T-cell (primary cell): ENCODE measurements around the gene HECTD3. TPM values are rescaled to one million over a fixed set of nuclear protein-coding genes. Genes with fewer than 3 reads are reported as not detected.
A peak's percentile ranks its signal among the peaks of the same experiment; 100 is the strongest.

Experiments
- ATAC-seq, 4 experiments: fragments of 200-7000 bp in 3 of 4; fragments of 150-1000 bp in 1 of 4; cut with Tn5 transposase; replicated peaks in 1 of 4; 1 replicate in 3 of 4; 2 replicates in 1 of 4; pipeline ENCODE4 v1.10.0; 2021; ENCODE audit warnings: moderate library complexity in 3 of 4, mild to moderate bottlenecking in 2 of 4, moderate number of reproducible peaks in 1 of 4
- CTCF ChIA-PET, 2 donors: fragments of 300-600 bp; sonication (Branson Sonifier 250); formaldehyde crosslinking; loops; one replicate each; lab custom pipeline; 2022; ENCODE audit warnings: antibody characterized with exemption in 2 of 2; lab: Charles Lee
- POLR2A ChIA-PET, 2 donors: fragments of 300-600 bp; sonication (Branson Sonifier 250); formaldehyde crosslinking; loops; one replicate each; lab custom pipeline; 2022; ENCODE audit warnings: antibody characterized with exemption in 2 of 2; lab: Charles Lee
- DNase-seq, 35 experiments: peaks; one replicate each; pipeline versions ENCODE4 v3.0.0 to v3.0.0-alpha.2; 2013 to 2023
- H3K27ac ChIP-seq: one replicate; pipeline ENCODE4 v1.5.1; 2013; ENCODE audit warnings: low read length
- H3K27me3 ChIP-seq, 2 experiments: replicated peaks in 1 of 2; 1 replicate in 1 of 2; 2 replicates in 1 of 2; pipeline versions ENCODE4 v1.6.1 to v1.7.0; 2013; ENCODE audit warnings: low read length in 1 of 2, mixed read lengths in 1 of 2; ENCODE audit not compliant: control insufficient read depth in 2 of 2, insufficient read depth in 2 of 2; ENCODE audit errors: extremely low read depth in 1 of 2
- H3K36me3 ChIP-seq, 2 donors: 1 replicate in 1 of 2; 2 replicates in 1 of 2; pipeline versions ENCODE4 v1.6.1 to v1.7.0; 2013; ENCODE audit warnings: low read length in 1 of 2; ENCODE audit not compliant: control insufficient read depth in 2 of 2, insufficient read depth in 1 of 2; ENCODE audit errors: extremely low read depth in 1 of 2
- H3K4me1 ChIP-seq, 2 experiments: 1 replicate in 1 of 2; 2 replicates in 1 of 2; pipeline versions ENCODE4 v1.6.1 to v1.7.0; 2013; ENCODE audit warnings: low read length in 2 of 2, mixed read lengths in 1 of 2; ENCODE audit not compliant: insufficient read depth in 2 of 2, control insufficient read depth in 1 of 2; ENCODE audit errors: extremely low read depth in 1 of 2
- H3K4me3 ChIP-seq, 2 donors: 1 replicate in 1 of 2; 2 replicates in 1 of 2; pipeline versions ENCODE4 v1.5.1 to v1.7.0; 2013; ENCODE audit warnings: mild to moderate bottlenecking in 2 of 2, low read length in 1 of 2, moderate library complexity in 1 of 2; ENCODE audit not compliant: control insufficient read depth in 1 of 2; ENCODE audit errors: extremely low read depth in 1 of 2
- H3K9me3 ChIP-seq: 2 replicates; pipeline ENCODE4 v1.7.0; 2013
- H3K27ac Mint-ChIP-seq, 2 donors: one replicate each; pipeline ENCODE4 v1.8.0; 2020 to 2021; ENCODE audit warnings: mild to moderate bottlenecking in 2 of 2, mixed read lengths in 2 of 2
- H3K27me3 Mint-ChIP-seq, 2 donors: one replicate each; pipeline ENCODE4 v1.8.0; 2021 to 2022; ENCODE audit warnings: mixed read lengths in 2 of 2
- H3K36me3 Mint-ChIP-seq: one replicate; pipeline ENCODE4 v1.8.0; 2021; ENCODE audit warnings: mixed read lengths
- H3K4me1 Mint-ChIP-seq, 3 donors: one replicate each; pipeline ENCODE4 v1.8.0; 2020 to 2022; ENCODE audit warnings: mixed read lengths in 3 of 3, mild to moderate bottlenecking in 1 of 3
- H3K4me3 Mint-ChIP-seq, 3 donors: one replicate each; pipeline ENCODE4 v1.8.0; 2020 to 2022; ENCODE audit warnings: mild to moderate bottlenecking in 3 of 3, mixed read lengths in 3 of 3, moderate library complexity in 3 of 3
- H3K9me3 Mint-ChIP-seq, 3 donors: one replicate each; pipeline ENCODE4 v1.8.0; 2020 to 2022; ENCODE audit warnings: mixed read lengths in 3 of 3
- WGBS: methylation state at CpG from one replicate; pipeline ENCODE4 v1.1.5; 2013; ENCODE audit warnings: missing lambda C conversion rate; ENCODE audit not compliant: insufficient coverage; 5-methylcytosine and 5-hydroxymethylcytosine counted together
- total RNA-seq, 35 experiments: library from RNA in 6 of 35; stranded (reverse) in 6 of 35; fragments of 120-200 nt in 1 of 35; gene quantifications; one replicate each; pipeline versions ENCODE4 v1.2.1 to v1.2.4 and lab custom pipeline; 2013 to 2026

HECTD3 gene
- total RNA-seq, 5 donors from 2014 or later (not counting 1 experiment from before 2014, with no cell fraction given), result 41.5 to 59.8 (median 55.4) TPM

DNA sequence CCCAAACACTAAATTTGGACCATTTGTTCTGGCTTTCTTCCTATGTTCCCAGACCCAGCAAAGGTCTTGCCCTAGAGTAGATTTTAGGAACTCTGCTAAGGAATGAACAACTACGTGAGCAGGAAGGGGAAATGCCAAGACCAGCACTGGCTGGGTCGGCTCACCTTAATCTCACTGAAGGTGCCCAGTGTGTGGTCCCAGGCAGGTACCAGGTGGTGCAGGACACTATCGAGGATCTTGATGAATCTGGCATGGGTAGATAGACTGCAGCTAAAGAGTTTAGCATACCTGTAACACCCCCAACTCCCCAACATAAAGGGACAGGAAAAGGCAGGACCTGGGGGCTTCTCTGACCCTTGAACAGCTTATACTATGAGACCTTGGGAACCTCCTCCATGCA, 3.0 kb downstream of the HECTD3 start:
- H3K36me3 ChIP-seq, result peaks cover 33 to 63% of the 10 kb centered on the region in 2 donors
- H3K4me1 Mint-ChIP-seq, result peaks cover 37 to 42% (median 41%) of the 10 kb centered on the region in 3 donors
- H3K27ac Mint-ChIP-seq, result no peak overlapping the region
- ChIA-PET CTCF (no interaction called here), POLR2A (no interaction called here)
- H3K4me1 ChIP-seq, result peaks cover 18 to 38% of the 10 kb centered on the region in 2 experiments
- H3K4me3 Mint-ChIP-seq, result peak overlapping the region in 1 of 3 donors; percentile 13
- ATAC-seq (no peak), DNase-seq (no peak)
- H3K4me3 ChIP-seq, result no peak overlapping the region
- H3K9me3 ChIP-seq, result no peaks in the 10 kb centered on the region
- H3K27me3 Mint-ChIP-seq, result no peaks in the 10 kb centered on the region
- H3K9me3 Mint-ChIP-seq, result no peaks in the 10 kb centered on the region
- no peaks in the 10 kb centered on the region for H3K27me3 ChIP-seq
- H3K27ac ChIP-seq, result no peak overlapping the region
- peaks cover 50% of the 10 kb centered on the region for H3K36me3 Mint-ChIP-seq
- 87% methylated on average over 2 of the region's 3 CpGs for WGBS

DNA sequence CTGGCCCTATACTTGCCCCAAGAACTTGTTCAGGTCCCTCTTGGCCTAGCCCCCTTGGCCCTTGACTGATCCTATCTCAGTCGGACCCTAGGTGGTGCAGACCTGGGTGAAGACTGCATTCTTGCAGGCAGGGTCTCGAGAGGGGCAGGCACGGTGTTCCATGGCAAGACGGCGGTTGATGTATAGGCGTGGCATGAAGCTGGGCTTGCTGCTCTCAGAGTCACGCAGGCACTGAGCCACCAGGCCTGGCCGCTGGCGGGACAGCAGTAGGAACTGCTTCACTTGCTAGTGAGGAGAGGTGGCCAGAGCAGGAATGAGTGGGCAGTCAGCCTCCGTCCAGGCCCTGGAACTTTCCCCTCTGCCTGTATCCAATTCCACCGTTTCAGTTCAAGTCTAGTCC, 3.8 kb downstream of the HECTD3 start:
- H3K27ac ChIP-seq, result no peak overlapping the region
- H3K27me3 Mint-ChIP-seq, result no peaks in the 10 kb centered on the region
- H3K4me3 Mint-ChIP-seq, result no peak overlapping the region
- no peaks in the 10 kb centered on the region for H3K9me3 Mint-ChIP-seq
- peaks cover 57% of the 10 kb centered on the region for H3K36me3 Mint-ChIP-seq
- 89% methylated on average over 9 of the region's 11 CpGs for WGBS
- peaks cover 12 to 30% of the 10 kb centered on the region in 2 experiments for H3K4me1 ChIP-seq
- DNase-seq (no peak), ATAC-seq (no peak)
- CTCF ChIA-PET, result no interaction called here
- no peak overlapping the region for H3K4me3 ChIP-seq
- no peaks in the 10 kb centered on the region for H3K27me3 ChIP-seq
- peaks cover 35 to 70% of the 10 kb centered on the region in 2 donors for H3K36me3 ChIP-seq
- no peaks in the 10 kb centered on the region for H3K9me3 ChIP-seq
- POLR2A ChIA-PET, result interaction anchor here in 1 of 2 donors (0.6 to 0.7 kb wide), 2 partner anchors 9 to 17 kb away, joined by 3 to 5 read pairs; no protein-coding TSS in a partner anchor
- peaks cover 29 to 35% (median 34%) of the 10 kb centered on the region in 3 donors for H3K4me1 Mint-ChIP-seq
- no peak overlapping the region for H3K27ac Mint-ChIP-seq

- H3K36me3 Mint-ChIP-seq, result peaks cover 61% of the 10 kb centered on the region
- Histone ChIP-seq H3K9me3 (no peaks in the 10 kb centered on the region), H3K36me3 (peaks cover 38 to 76% of the 10 kb centered on the region in 2 donors), H3K27ac (no peak overlapping the region), H3K4me1 (peaks cover 5 to 20% of the 10 kb centered on the region in 2 experiments), H3K4me3 (no peak overlapping the region), H3K27me3 (no peaks in the 10 kb centered on the region)
- 96% methylated on average over 6 of the region's 6 CpGs for WGBS
- DNase-seq, result no peak
- no peaks in the 10 kb centered on the region for H3K9me3 Mint-ChIP-seq
- peaks cover 18 to 26% (median 25%) of the 10 kb centered on the region in 3 donors for H3K4me1 Mint-ChIP-seq
- no peaks in the 10 kb centered on the region for H3K27me3 Mint-ChIP-seq
- H3K27ac Mint-ChIP-seq, result no peak overlapping the region
- no peak for ATAC-seq
- CTCF ChIA-PET, result interaction anchor here in 1 of 2 donors (0.8 kb wide), 1 partner anchor 9 kb away, joined by 3 read pairs; no protein-coding TSS in a partner anchor
- H3K4me3 Mint-ChIP-seq, result no peak overlapping the region
- POLR2A ChIA-PET, result interaction anchor here in 1 of 2 donors (0.6 kb wide), 1 partner anchor 1710 kb away, joined by 4 read pairs; no protein-coding TSS in a partner anchor
These were observed 5.4 kb downstream of the HECTD3 start for GRCh38 chr1:45005761-45006160.

GRCh38 chr1:45004281-45004920, 6.7 kb downstream of the HECTD3 start:
- peaks cover 10 to 19% (median 19%) of the 10 kb centered on the region in 3 donors for H3K4me1 Mint-ChIP-seq
- no peaks in the 10 kb centered on the region for H3K9me3 Mint-ChIP-seq
- ChIA-PET POLR2A (no interaction called here), CTCF (no interaction called here)
- no peak for ATAC-seq
- no peak overlapping the region for H3K27ac Mint-ChIP-seq
- H3K36me3 Mint-ChIP-seq, result peaks cover 61% of the 10 kb centered on the region
- no peak for DNase-seq
- Histone ChIP-seq H3K4me3 (no peak overlapping the region), H3K9me3 (no peaks in the 10 kb centered on the region), H3K36me3 (peaks cover 38 to 74% of the 10 kb centered on the region in 2 donors), H3K27ac (no peak overlapping the region), H3K27me3 (no peaks in the 10 kb centered on the region), H3K4me1 (peaks cover 0 to 7% of the 10 kb centered on the region in 2 experiments)
- 100% methylated on average over 1 of the region's 7 CpGs for WGBS
- H3K27me3 Mint-ChIP-seq, result no peaks in the 10 kb centered on the region
- H3K4me3 Mint-ChIP-seq, result no peak overlapping the region

- no peak overlapping the region for H3K4me3 ChIP-seq
- Mint-ChIP-seq H3K4me3 (no peak overlapping the region), H3K4me1 (peaks cover 3 to 13% (median 12%) of the 10 kb centered on the region in 3 donors), H3K36me3 (peaks cover 55% of the 10 kb centered on the region), H3K27ac (no peak overlapping the region), H3K9me3 (no peaks in the 10 kb centered on the region), H3K27me3 (no peaks in the 10 kb centered on the region)
- H3K27ac ChIP-seq, result no peak overlapping the region
- DNase-seq (no peak), ATAC-seq (no peak)
- POLR2A ChIA-PET, result no interaction called here
- 93% methylated on average over 5 of the region's 14 CpGs for WGBS
- H3K4me1 ChIP-seq, result peaks cover 0 to under 1% of the 10 kb centered on the region in 2 experiments
- no peaks in the 10 kb centered on the region for H3K27me3 ChIP-seq
- peaks cover 37 to 67% of the 10 kb centered on the region in 2 donors for H3K36me3 ChIP-seq
- H3K9me3 ChIP-seq, result no peaks in the 10 kb centered on the region
- CTCF ChIA-PET, result no interaction called here
These were observed 7.4 kb downstream of the HECTD3 start for GRCh38 chr1:45003741-45004140.

- Histone ChIP-seq H3K27ac (no peak overlapping the region), H3K27me3 (no peaks in the 10 kb centered on the region), H3K4me1 (no peaks in the 10 kb centered on the region), H3K9me3 (no peaks in the 10 kb centered on the region), H3K4me3 (no peak overlapping the region), H3K36me3 (peaks cover 29 to 59% of the 10 kb centered on the region in 2 donors)
- POLR2A ChIA-PET, result no interaction called here
- H3K27me3 Mint-ChIP-seq, result no peaks in the 10 kb centered on the region
- H3K36me3 Mint-ChIP-seq, result peaks cover 47% of the 10 kb centered on the region
- H3K9me3 Mint-ChIP-seq, result no peaks in the 10 kb centered on the region
- CTCF ChIA-PET, result no interaction called here
- H3K4me3 Mint-ChIP-seq, result no peak overlapping the region
- WGBS, result 95% methylated on average over 13 of the region's 17 CpGs
- H3K4me1 Mint-ChIP-seq, result peaks cover 3 to 11% (median 8%) of the 10 kb centered on the region in 3 donors
- no peak overlapping the region for H3K27ac Mint-ChIP-seq
- ATAC-seq (no peak), DNase-seq (no peak)
These were observed 8.2 kb downstream of the HECTD3 start for GRCh38 chr1:45002650-45003645.
